PC-9 (cell line): Measurements from ENCODE around the gene DAGLB. TPM values are rescaled to one million over a fixed set of nuclear protein-coding genes. Genes with fewer than 3 reads are reported as not detected.

Experiments
- BruUV-seq: library from RNA; stranded (reverse); fragments of 400-500 nt; replicated peaks from 2 replicates; lab custom pipeline; 2021; lab: Mats Ljungman, UMichigan
- CTCF ChIA-PET: fragments of 300-600 bp; sonication (Branson Sonifier 250); formaldehyde crosslinking; loops from one replicate; lab custom pipeline; 2022; ENCODE audit warnings: antibody characterized with exemption; lab: Charles Lee
- POLR2A ChIA-PET: fragments of 300-600 bp; sonication (Branson Sonifier 250); formaldehyde crosslinking; loops from one replicate; lab custom pipeline; 2022; ENCODE audit warnings: antibody characterized with exemption; ENCODE audit not compliant: unreplicated experiment; lab: Charles Lee
- DNase-seq, 2 experiments: peaks; one replicate each; pipeline versions ENCODE4 v3.0.0 to v3.0.0-alpha.2; 2015 to 2022; ENCODE audit warnings: mixed read lengths in 1 of 2
- H2AFZ ChIP-seq: fragments of 200-600 bp; sonication (generic); 2 replicates; pipeline ENCODE4 v1.8.1; 2017; ENCODE audit warnings: antibody characterized with exemption
- H3F3A ChIP-seq: fragments of 200-600 bp; sonication (generic); 2 replicates; pipeline ENCODE4 v1.8.1; 2017; ENCODE audit warnings: antibody characterized with exemption, mild to moderate bottlenecking, low read depth; ENCODE audit not compliant: insufficient read depth
- H3K27ac ChIP-seq: fragments of 200-600 bp; sonication (generic); 2 replicates; pipeline ENCODE4 v1.6.1; 2016; ENCODE audit warnings: mixed run types
- H3K27me3 ChIP-seq: fragments of 200-600 bp; sonication (generic); 2 replicates; pipeline ENCODE4 v1.6.1; 2016; ENCODE audit warnings: low read depth, mixed run types; ENCODE audit not compliant: insufficient read depth
- H3K36me3 ChIP-seq: fragments of 200-600 bp; sonication (generic); 2 replicates; pipeline ENCODE4 v1.6.1; 2016; ENCODE audit warnings: low read depth, mixed run types
- H3K4me1 ChIP-seq: fragments of 200-600 bp; sonication (generic); replicated peaks from 2 replicates; pipeline ENCODE4 v1.6.1; 2016; ENCODE audit warnings: mixed run types; ENCODE audit not compliant: insufficient read depth
- H3K4me2 ChIP-seq: fragments of 200-600 bp; sonication (generic); 2 replicates; pipeline ENCODE4 v1.6.1; 2017; ENCODE audit warnings: mixed run types
- H3K4me3 ChIP-seq: fragments of 200-600 bp; sonication (generic); 2 replicates; pipeline ENCODE4 v1.6.1; 2016; ENCODE audit warnings: mixed run types
- H3K79me2 ChIP-seq: fragments of 200-600 bp; sonication (generic); 2 replicates; pipeline ENCODE4 v1.6.1; 2017; ENCODE audit warnings: low read depth, mixed run types
- H3K9me2 ChIP-seq: fragments of 200-600 bp; sonication (generic); 2 replicates; pipeline ENCODE4 v1.8.1; 2017; ENCODE audit warnings: mild to moderate bottlenecking; ENCODE audit not compliant: insufficient read depth
- H3K9me3 ChIP-seq: fragments of 200-600 bp; sonication (generic); 2 replicates; pipeline ENCODE4 v1.8.1; 2016; ENCODE audit warnings: low read depth; ENCODE audit not compliant: insufficient read depth
- H4K20me1 ChIP-seq: fragments of 200-600 bp; sonication (generic); 2 replicates; pipeline ENCODE4 v1.8.1; 2017; ENCODE audit not compliant: insufficient read depth
- CTCF ChIP-seq: fragments of 200-600 bp; sonication (generic); conservative IDR thresholded peaks from 2 replicates; pipeline ENCODE4 v1.6.1; 2017; ENCODE audit warnings: mixed run types, antibody characterized with exemption, mild to moderate bottlenecking, moderate library complexity
- EZH2 ChIP-seq: fragments of 200-600 bp; sonication (generic); IDR thresholded peaks from 2 replicates; pipeline ENCODE4 v1.8.0; 2017; ENCODE audit warnings: antibody characterized with exemption, low read depth
- intact Hi-C: fragments of 100-400 bp; cut with micrococcal nuclease; formaldehyde crosslinking; loops from one replicate; pipeline ENCODE4 v1.10.0; 2022; ENCODE audit not compliant: unreplicated experiment
- total RNA-seq: library from RNA; stranded (reverse); gene quantifications from 2 replicates; pipeline ENCODE4 v1.2.3, GENCODE V29; 2021

DAGLB gene
- total RNA-seq, 1 experiment from 2014 or later, result 46.7 TPM

GRCh38 chr7:6394114-6394513 is 53.6 kb downstream of the DAGLB start:
- BruUV-seq, result no TSS peak
- H3K27ac ChIP-seq, result peak overlapping the region; percentile 93
- ChIA-PET CTCF (no interaction called here), POLR2A (no interaction called here)
- DNase-seq, result no peak
- H4K20me1 ChIP-seq, result peaks cover 45% of the 10 kb centered on the region
- H3K4me3 ChIP-seq, result peak overlapping the region; percentile 42; the same call in 1 of the 2 replicates
- TF ChIP-seq EZH2 (no peak), CTCF (no peak)
- H3F3A ChIP-seq, result peaks cover 53% of the 10 kb centered on the region
- no peaks in the 10 kb centered on the region for H3K9me3 ChIP-seq
- intact Hi-C loops, result no loop called here
- peaks cover 69% of the 10 kb centered on the region for H3K4me1 ChIP-seq
- H3K4me2 ChIP-seq, result peak overlapping the region; percentile 82
- H3K79me2 ChIP-seq, result peaks cover 93% of the 10 kb centered on the region
- no peaks in the 10 kb centered on the region for H3K9me2 ChIP-seq
- peaks cover 33% of the 10 kb centered on the region; the same call in 1 of the 2 replicates for H3K36me3 ChIP-seq
- no peak overlapping the region for H2AFZ ChIP-seq
- H3K27me3 ChIP-seq, result no peaks in the 10 kb centered on the region

DNA sequence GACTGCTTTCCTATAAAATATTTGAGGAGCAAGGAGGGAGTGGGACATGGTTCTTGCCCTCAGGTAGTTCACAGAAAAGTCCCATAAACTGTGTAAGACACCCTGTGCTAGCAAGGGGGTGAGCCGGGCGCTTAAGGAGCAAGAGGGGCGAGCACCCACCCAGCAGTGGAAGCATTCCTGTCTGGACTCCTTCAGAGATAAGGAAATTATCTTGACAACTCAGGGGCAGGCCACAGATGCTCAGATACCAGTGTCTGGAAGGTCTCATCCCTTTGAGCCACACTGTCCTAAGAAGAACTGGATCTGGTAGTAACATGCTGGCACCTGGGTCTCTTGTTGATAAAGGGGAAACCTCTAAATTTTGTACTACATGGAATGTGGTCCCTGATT is 54.1 kb downstream of the DAGLB start:
- ChIA-PET CTCF (no interaction called here), POLR2A (no interaction called here)
- intact Hi-C loops, result loop anchor here (2.0 kb wide), 1 partner anchor 49 kb away; no protein-coding TSS in a partner anchor

More for the DNA sequence above, 54.1 kb downstream of the DAGLB start:
- no peaks in the 10 kb centered on the region for H3K27me3 ChIP-seq
- H3K36me3 ChIP-seq, result peaks cover 33% of the 10 kb centered on the region
- H3K27ac ChIP-seq, result peak overlapping the region; percentile 93
- TF ChIP-seq EZH2 (no peak), CTCF (no peak)
- H3K9me2 ChIP-seq, result no peaks in the 10 kb centered on the region
- DNase-seq, result no peak
- BruUV-seq, result TSS peak; percentile 33
- H3K9me3 ChIP-seq, result no peaks in the 10 kb centered on the region
- peaks cover 93% of the 10 kb centered on the region for H3K79me2 ChIP-seq
- H4K20me1 ChIP-seq, result peaks cover 41% of the 10 kb centered on the region
- peaks cover 52% of the 10 kb centered on the region for H3F3A ChIP-seq
- H3K4me3 ChIP-seq, result peak overlapping the region; percentile 42; the same call in 1 of the 2 replicates
- peak overlapping the region; percentile 82 for H3K4me2 ChIP-seq
- H3K4me1 ChIP-seq, result peaks cover 74% of the 10 kb centered on the region
- H2AFZ ChIP-seq, result no peak overlapping the region
